Neutrophil (primary cell): ENCODE measurements around the gene EIF2B4.

ENCODE experiments used
- H3K27ac ChIP-seq: fragments of 200-600 bp; sonication (generic); 2 replicates; pipeline ENCODE4 v1.5.1; 2016; ENCODE audit warnings: mild to moderate bottlenecking, moderate library complexity
- H3K27me3 ChIP-seq: fragments of 200-600 bp; sonication (generic); 2 replicates; pipeline ENCODE4 v1.6.0; 2016; ENCODE audit warnings: mild to moderate bottlenecking
- H3K36me3 ChIP-seq: fragments of 200-600 bp; sonication (generic); 2 replicates; pipeline ENCODE4 v1.5.1; 2017
- H3K4me1 ChIP-seq, 2 experiments: fragments of 200-600 bp in 1 of 2; sonication (generic) in 1 of 2; 1 replicate in 1 of 2; 2 replicates in 1 of 2; pipeline versions ENCODE4 v1.5.1 to v1.6.1; 2013 to 2016; ENCODE audit warnings: low read depth in 1 of 2, low read length in 1 of 2, mild to moderate bottlenecking in 1 of 2, moderate library complexity in 1 of 2; ENCODE audit not compliant: control insufficient read depth in 1 of 2, insufficient read depth in 1 of 2
- H3K4me3 ChIP-seq, 2 experiments: fragments of 200-600 bp in 1 of 2; sonication (generic) in 1 of 2; 1 replicate in 1 of 2; 2 replicates in 1 of 2; pipeline ENCODE4 v1.5.1; 2013 to 2016; ENCODE audit warnings: low read depth in 1 of 2, low read length in 1 of 2, mild to moderate bottlenecking in 1 of 2, moderate library complexity in 1 of 2
- H3K9me3 ChIP-seq: fragments of 200-600 bp; sonication (generic); 2 replicates; pipeline ENCODE4 v1.5.1; 2016
- TF ChIP-seq, protein P1 (sequence below): fragments of 200-600 bp; sonication (generic); IDR thresholded peaks from 2 replicates; pipeline ENCODE4 v1.5.1; 2016; ENCODE audit warnings: antibody characterized with exemption

EIF2B4 gene

DNA sequence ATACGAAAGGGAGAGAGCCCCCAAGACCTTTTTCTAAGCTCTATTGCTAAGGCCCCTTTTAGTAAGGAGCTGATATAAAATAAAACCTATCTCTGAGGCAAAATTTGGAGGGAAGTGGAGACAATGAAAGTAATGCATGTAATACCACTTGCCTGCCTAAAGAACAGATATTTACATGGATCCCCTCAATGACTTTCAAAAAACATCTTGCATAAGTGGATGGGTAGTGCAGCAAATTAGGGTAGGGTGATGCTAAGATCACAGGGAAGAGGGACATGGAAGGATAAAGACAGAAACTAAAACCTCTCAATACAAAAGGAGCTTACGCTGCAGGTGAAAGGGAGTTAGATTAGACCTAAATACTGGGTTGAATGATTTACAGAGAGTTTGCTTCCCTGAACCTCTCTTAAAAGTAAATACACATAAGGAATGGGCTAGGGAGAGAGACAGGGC, 9.3 kb upstream of the EIF2B4 start:
- TF ChIP-seq, protein P1, sequence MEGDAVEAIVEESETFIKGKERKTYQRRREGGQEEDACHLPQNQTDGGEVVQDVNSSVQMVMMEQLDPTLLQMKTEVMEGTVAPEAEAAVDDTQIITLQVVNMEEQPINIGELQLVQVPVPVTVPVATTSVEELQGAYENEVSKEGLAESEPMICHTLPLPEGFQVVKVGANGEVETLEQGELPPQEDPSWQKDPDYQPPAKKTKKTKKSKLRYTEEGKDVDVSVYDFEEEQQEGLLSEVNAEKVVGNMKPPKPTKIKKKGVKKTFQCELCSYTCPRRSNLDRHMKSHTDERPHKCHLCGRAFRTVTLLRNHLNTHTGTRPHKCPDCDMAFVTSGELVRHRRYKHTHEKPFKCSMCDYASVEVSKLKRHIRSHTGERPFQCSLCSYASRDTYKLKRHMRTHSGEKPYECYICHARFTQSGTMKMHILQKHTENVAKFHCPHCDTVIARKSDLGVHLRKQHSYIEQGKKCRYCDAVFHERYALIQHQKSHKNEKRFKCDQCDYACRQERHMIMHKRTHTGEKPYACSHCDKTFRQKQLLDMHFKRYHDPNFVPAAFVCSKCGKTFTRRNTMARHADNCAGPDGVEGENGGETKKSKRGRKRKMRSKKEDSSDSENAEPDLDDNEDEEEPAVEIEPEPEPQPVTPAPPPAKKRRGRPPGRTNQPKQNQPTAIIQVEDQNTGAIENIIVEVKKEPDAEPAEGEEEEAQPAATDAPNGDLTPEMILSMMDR = no peak
- H3K27me3 ChIP-seq = no peaks in the 10 kb centered on the region
- H3K4me3 ChIP-seq = peak overlapping the region; percentile 62 to 78
- peaks cover 75% of the 10 kb centered on the region for H3K36me3 ChIP-seq
- H3K9me3 ChIP-seq = no peaks in the 10 kb centered on the region
- H3K27ac ChIP-seq = peak overlapping the region; percentile 96
- peaks cover 14 to 22% of the 10 kb centered on the region in 2 experiments for H3K4me1 ChIP-seq

DNA sequence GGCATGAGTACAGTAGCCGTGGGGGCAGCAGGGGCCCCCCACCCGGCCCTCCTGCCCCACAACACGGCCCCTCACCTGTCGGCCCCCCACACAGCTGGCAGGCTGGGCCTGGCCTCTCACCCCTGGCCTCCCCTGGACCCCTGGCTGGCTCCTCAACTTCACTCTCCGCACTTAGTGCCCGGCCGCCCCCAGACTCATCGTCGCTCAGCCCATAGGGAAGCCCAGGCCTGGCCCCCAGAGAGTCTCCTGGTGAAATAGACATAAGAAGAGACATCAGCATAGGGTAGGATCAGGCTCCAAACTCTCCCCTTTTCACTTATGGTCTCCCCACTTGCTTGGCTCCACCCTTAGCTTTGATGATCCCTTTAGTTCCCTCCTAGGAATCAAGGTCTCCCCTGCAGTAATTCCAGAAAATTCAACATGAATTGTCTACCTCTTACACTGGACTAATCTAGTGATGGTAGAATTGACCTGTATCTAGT, 8.7 kb upstream of the EIF2B4 start:
- no peak overlapping the region for H3K4me3 ChIP-seq
- H3K36me3 ChIP-seq = peaks cover 75% of the 10 kb centered on the region
- TF ChIP-seq, protein P1 = no peak
- no peaks in the 10 kb centered on the region for H3K27me3 ChIP-seq
- H3K27ac ChIP-seq = peak overlapping the region; percentile 96
- no peaks in the 10 kb centered on the region for H3K9me3 ChIP-seq
- H3K4me1 ChIP-seq = peaks cover 14 to 22% of the 10 kb centered on the region in 2 experiments

DNA sequence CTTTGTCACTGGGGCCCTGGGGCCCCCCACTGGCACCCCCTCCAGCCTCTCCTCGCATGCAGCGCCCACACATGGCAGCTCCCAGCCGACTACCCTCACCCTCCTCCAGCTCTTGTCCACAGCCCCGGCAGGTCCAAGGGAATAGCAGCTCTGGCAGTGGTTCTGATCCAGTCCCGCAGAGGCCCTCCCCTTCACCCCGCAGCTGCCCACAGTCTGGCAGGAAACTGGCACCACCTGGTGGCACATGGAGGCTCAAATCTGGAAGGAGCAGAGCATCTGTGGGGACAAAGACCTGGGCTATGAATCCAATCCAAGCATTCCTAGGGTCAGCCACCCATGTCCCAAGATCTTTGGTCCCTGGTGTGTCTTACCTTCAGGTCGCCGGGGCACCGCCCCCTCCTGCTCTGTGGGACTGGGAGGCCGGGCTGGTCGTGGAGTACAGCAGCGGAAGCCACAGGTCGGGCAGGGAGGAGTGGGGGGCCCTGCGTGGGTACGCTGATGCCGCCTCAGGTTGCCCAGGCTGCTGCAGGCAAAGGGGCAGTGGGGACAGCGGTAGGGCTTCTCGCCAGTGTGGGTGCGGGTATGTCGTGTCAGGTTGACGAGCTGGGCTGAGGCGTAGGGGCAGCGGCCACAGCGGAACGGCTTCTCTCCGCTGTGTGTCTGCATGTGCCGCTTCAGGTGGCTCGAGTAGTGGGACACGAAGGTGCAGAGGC, 8.1 kb upstream of the EIF2B4 start:
- no peaks in the 10 kb centered on the region for H3K9me3 ChIP-seq
- H3K36me3 ChIP-seq = peaks cover 75% of the 10 kb centered on the region
- peaks cover 14 to 22% of the 10 kb centered on the region in 2 experiments for H3K4me1 ChIP-seq
- no peaks in the 10 kb centered on the region for H3K27me3 ChIP-seq
- TF ChIP-seq, protein P1 = no peak
- H3K4me3 ChIP-seq = no peak overlapping the region
- H3K27ac ChIP-seq = peak overlapping the region; percentile 96

DNA sequence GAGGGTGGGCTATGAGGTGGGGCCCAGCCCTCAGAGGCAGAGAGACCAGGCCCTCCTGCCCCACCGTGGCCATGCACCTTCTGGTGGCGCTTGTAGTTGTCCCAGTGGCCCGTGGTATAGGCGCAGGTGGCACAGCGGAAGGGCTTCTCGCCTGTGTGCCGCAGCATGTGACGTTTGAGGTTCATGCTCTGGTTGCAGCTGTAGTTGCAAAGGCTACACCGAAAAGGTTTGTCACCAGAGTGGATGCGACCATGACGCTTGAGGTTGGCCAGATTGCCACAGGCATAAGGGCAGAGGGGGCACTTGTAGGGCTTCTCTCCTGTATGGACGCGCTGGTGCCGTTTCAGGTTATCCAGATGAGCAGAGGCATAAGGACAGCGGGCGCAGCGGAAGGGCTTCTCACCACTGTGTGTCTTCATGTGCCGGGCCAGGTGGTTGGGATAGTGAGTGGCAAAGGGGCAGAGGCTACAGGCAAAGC, 7.5 kb upstream of the EIF2B4 start:
- Histone ChIP-seq H3K4me3 (no peak overlapping the region), H3K36me3 (peaks cover 76% of the 10 kb centered on the region), H3K27me3 (no peaks in the 10 kb centered on the region), H3K4me1 (peaks cover 14 to 22% of the 10 kb centered on the region in 2 experiments), H3K9me3 (no peaks in the 10 kb centered on the region), H3K27ac (no peak overlapping the region)
- TF ChIP-seq, protein P1 = no peak

GRCh38 chr2:27376866-27377617, 6.9 kb upstream of the EIF2B4 start:
- no peak overlapping the region for H3K27ac ChIP-seq
- peaks cover 20 to 27% of the 10 kb centered on the region in 2 experiments for H3K4me1 ChIP-seq
- peaks cover 72% of the 10 kb centered on the region for H3K36me3 ChIP-seq
- H3K9me3 ChIP-seq = no peaks in the 10 kb centered on the region
- no peaks in the 10 kb centered on the region for H3K27me3 ChIP-seq
- no peak overlapping the region for H3K4me3 ChIP-seq
- TF ChIP-seq, protein P1 = no peak
